Thyroid gland (tissue), 4 donors: ENCODE results near the gene BARX2.

Source experiments
- CTCF ChIP-seq, 6 experiments: fragments of 200-600 bp in 3 of 6; fragments of 450-650 bp in 3 of 6; sonication (generic) in 3 of 6; IDR thresholded peaks; one replicate each; pipeline ENCODE4 v1.5.1; 2016 to 2019; ENCODE audit warnings: antibody characterized with exemption in 6 of 6, mild to moderate bottlenecking in 2 of 6, inconsistent platforms in 1 of 6, moderate library complexity in 1 of 6
- POLR2A ChIP-seq, 2 donors: fragments of 450-650 bp; IDR thresholded peaks; one replicate each; pipeline ENCODE4 v1.6.1; 2017; ENCODE audit warnings: antibody characterized with exemption in 2 of 2, mild to moderate bottlenecking in 2 of 2, moderate library complexity in 1 of 2

GRCh38 chr11:129455756-129456655, 80.4 kb downstream of the BARX2 start:
- TF ChIP-seq CTCF (IDR thresholded peaks at IDR 0.05): no peak
- TF ChIP-seq POLR2A (IDR thresholded peaks at IDR 0.05): no peak
